Measurements from ENCODE around the gene DTNA.

The DTNA gene

DNA sequence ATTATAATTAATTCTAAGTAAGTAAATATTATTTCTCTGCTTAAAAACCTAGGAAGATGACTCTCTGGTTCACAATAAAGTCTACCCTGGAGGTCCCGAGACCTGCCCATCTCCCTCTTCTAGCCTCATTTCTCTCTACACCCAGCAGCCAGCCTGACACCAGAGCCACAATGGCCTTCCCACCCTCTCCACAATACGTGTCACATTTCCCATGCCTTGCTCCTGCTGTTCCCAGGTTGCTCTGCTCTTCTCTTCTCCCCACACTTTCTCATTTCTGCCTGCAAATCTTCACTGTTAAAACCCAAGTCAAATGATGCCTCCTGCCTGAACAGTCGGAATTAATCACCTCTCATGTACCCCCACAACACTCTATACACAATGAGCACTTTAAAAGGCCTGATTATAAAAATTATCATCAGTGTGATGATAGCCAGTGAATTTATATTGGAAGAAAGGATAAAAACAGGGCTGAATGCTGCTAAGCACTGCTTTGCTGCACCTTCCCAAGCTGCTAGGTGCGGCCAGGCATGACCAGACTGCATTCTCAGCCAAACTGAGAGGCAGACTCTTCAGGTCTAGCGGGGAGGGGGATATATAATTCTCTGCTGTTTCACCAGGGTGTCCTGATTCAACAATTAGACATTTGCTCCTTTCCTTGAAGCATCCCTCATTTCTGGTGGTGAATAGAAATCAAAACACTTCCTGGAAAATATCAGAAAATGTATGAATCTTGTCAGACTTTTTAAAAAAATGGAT, 160.6 kb downstream of the DTNA start:
- TF ChIP-seq, protein P1, sequence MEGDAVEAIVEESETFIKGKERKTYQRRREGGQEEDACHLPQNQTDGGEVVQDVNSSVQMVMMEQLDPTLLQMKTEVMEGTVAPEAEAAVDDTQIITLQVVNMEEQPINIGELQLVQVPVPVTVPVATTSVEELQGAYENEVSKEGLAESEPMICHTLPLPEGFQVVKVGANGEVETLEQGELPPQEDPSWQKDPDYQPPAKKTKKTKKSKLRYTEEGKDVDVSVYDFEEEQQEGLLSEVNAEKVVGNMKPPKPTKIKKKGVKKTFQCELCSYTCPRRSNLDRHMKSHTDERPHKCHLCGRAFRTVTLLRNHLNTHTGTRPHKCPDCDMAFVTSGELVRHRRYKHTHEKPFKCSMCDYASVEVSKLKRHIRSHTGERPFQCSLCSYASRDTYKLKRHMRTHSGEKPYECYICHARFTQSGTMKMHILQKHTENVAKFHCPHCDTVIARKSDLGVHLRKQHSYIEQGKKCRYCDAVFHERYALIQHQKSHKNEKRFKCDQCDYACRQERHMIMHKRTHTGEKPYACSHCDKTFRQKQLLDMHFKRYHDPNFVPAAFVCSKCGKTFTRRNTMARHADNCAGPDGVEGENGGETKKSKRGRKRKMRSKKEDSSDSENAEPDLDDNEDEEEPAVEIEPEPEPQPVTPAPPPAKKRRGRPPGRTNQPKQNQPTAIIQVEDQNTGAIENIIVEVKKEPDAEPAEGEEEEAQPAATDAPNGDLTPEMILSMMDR (IDR thresholded peaks at IDR 0.05; ENCODE audit: low read depth, low read length, missing control alignments), result no peak
- no peak for DNase-seq (ENCODE audit: low read depth)
- no peak overlapping the region for H3K4me3 ChIP-seq (ENCODE audit: low read depth, low read length)

DNA sequence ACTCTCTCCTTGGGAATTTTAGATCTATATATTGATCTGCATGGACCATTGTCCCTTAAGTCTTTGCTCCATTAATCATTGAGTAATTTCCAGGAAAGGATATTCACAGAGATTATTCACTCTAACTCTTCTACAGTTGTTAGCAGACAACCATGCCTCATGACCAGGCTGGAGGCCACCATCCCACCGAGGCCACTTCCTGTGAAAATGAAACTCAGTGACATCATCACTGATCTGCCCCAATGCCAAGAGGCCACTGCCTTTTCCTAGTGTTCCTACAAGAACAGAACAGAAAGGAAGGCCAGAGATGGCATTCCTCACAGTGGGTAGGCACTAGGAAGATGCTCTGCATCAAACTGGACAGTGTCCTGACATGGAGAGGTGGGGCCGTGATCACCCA, 161.3 kb downstream of the DTNA start:
- H3K4me3 ChIP-seq (ENCODE audit: low read depth, low read length), result no peak overlapping the region
- TF ChIP-seq, protein P1 (IDR thresholded peaks at IDR 0.05; ENCODE audit: low read depth, low read length, missing control alignments), result no peak
- DNase-seq (ENCODE audit: low read depth), result no peak

DNA sequence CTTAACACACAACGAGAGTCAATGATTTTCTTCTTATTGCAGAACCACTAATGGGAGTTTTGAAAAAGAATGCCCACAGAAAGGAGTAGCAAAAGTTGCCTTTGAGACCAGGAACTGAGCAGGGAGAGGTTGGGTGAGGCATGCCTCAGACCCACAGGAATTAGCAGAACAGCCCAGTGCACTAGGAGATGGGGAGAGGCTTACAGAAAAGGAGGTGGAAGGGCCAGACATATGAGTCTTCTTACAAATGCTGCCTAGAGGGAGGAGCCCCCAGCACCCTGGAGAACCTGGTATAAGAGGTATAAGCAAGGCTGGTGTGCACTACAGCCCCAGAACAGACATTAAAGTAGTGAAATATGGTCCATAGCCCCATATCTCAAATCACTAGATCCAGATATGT, 162.0 kb downstream of the DTNA start:
- no peak overlapping the region for H3K4me3 ChIP-seq (ENCODE audit: low read depth, low read length)
- DNase-seq (ENCODE audit: low read depth), result no peak
- TF ChIP-seq, protein P1 (IDR thresholded peaks at IDR 0.05; ENCODE audit: low read depth, low read length, missing control alignments), result no peak

DNA sequence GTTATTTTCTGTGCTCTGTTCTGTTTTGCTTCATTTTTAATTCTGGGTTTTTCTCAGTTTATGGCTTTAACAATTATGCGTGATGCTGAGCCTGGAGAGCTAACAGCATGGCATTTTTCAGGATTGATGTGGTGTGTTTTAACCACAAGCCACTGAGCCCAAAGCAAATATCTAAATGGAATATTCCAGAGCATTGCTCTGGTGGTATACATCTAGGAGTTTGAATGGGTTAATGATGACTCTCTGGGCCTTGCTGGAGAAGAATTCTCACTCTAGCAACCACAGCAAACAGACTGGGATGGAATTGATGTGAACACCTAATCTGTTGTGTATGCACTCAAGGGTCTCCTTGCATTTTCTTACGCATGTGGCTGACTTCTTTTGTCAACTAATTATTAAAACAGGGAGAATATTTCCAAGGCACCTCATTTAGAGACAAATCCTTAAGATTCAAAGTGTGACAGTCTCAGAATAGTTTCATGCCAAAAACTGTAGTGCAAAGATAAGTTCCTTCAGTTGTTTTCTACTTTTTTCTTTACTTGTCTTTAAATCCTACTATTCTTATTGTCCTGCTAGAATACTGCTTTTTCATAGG, 164.0 kb downstream of the DTNA start:
- TF ChIP-seq, protein P1 (IDR thresholded peaks at IDR 0.05; ENCODE audit: low read depth, low read length, missing control alignments), result no peak
- H3K4me3 ChIP-seq (ENCODE audit: low read depth, low read length), result no peak overlapping the region
- no peak for DNase-seq (ENCODE audit: low read depth)

DNA sequence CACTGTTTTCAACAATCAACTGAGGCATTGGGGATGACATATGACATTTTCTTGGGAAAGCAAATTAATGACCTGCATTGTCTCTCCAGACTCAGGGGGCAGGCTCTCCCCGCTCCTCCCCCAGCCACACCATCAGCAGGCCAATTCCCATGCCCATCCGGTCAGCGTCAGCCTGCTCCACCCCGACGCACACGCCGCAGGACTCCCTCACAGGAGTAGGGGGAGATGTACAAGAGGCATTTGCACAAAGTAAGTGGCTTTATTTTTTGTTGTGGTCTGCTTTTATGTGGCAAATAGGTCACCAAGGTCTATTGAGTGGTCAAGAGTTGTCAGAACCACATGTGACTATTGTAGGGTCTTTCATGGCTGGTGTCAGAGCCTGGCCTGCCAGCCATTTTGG, 165.1 kb downstream of the DTNA start:
- TF ChIP-seq, protein P1 (IDR thresholded peaks at IDR 0.05; ENCODE audit: low read depth, low read length, missing control alignments), result no peak

DNA sequence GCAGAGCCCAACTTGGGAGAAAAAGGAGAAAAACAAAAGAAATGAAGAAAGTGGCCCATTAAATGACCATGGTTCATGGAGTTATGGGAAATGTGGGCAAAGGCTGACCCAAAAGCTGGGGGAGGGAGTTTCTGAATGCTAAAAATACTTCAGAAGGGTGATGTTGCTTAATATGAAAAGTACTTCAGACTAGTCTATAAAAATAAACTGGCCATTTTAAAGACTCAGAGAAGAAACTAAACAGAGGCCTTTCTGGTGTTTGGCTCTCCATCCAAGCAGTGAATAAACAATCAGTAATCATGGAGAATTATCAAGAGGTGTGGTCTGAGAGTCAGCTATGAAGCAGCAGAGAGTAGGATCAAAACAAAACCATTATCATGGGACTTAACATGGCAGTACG, 170.3 kb downstream of the DTNA start:
- no peak for DNase-seq (ENCODE audit: low read depth)
- H3K4me3 ChIP-seq (ENCODE audit: low read depth, low read length), result no peak overlapping the region

More for the DNA sequence above, 165.1 kb downstream of the DTNA start:
- DNase-seq (ENCODE audit: low read depth), result no peak
- no peak overlapping the region for H3K4me3 ChIP-seq (ENCODE audit: low read depth, low read length)

More for the DNA sequence above, 170.3 kb downstream of the DTNA start:
- TF ChIP-seq, protein P1 (IDR thresholded peaks at IDR 0.05; ENCODE audit: low read depth, low read length, missing control alignments), result no peak

All from GM12864 (cell line).